H1 (cell line): Measurements from ENCODE around the gene NRXN3. TPM values are rescaled to one million over a fixed set of nuclear protein-coding genes. Genes with fewer than 3 reads are reported as not detected.

Source experiments
- TAF7 ChIP-seq: optimal IDR thresholded peaks from 2 replicates; pipeline ENCODE3; 2011; ENCODE audit warnings: low read depth, mild to moderate bottlenecking, inconsistent platforms, low read length, moderate library complexity, borderline replicate concordance
- TEAD4 ChIP-seq: IDR thresholded peaks from 2 replicates; pipeline ENCODE4 v1.6.1; 2012; ENCODE audit warnings: low read depth, low read length, inconsistent platforms, mixed read lengths
- polyA plus RNA-seq, 7 experiments: library from polyadenylated mRNA; depleted of rRNA in 3 of 7; stranded (reverse) in 5 of 7; unstranded in 2 of 7; fragments of >200 nt in 5 of 7; fragments of 200-250 nt in 2 of 7; gene quantifications; 1 replicate in 5 of 7; 2 replicates in 1 of 7; 4 replicates in 1 of 7; pipeline versions ENCODE4 v1.2.1 to v1.2.3, GENCODE V29; 2011 to 2013; ENCODE audit warnings: missing spikeins in 2 of 7, mixed read lengths in 2 of 7
- total RNA-seq: library from RNA; stranded (reverse); fragmentation: NEBNext Ultra II Directional; extraction: Animal tissue kit (Norgen Biotek cat#: 25700); gene quantifications from 2 replicates; pipeline ENCODE4 v1.2.1, GENCODE V29; 2021
- TF ChIP-seq, protein P1 (sequence below): fragments of 300-600 bp; sonication (generic); IDR thresholded peaks from 2 replicates; pipeline ENCODE4 v1.7.1; 2012; ENCODE audit warnings: low read length, moderate library complexity, mild to moderate bottlenecking, inconsistent platforms; ENCODE audit not compliant: insufficient replicate concordance
- TF ChIP-seq, protein P2 (sequence below): IDR thresholded peaks from 2 replicates; pipeline ENCODE4 v1.6.1; 2011; ENCODE audit warnings: low read depth, mild to moderate bottlenecking, low read length; ENCODE audit not compliant: insufficient read depth

Gene NRXN3
- total and polyA plus RNA-seq, 2 of the 8 experiments (the other 6 are each of a cell fraction or from before 2014, with no cell fraction given), result 2.6 to 4.1 TPM

DNA sequence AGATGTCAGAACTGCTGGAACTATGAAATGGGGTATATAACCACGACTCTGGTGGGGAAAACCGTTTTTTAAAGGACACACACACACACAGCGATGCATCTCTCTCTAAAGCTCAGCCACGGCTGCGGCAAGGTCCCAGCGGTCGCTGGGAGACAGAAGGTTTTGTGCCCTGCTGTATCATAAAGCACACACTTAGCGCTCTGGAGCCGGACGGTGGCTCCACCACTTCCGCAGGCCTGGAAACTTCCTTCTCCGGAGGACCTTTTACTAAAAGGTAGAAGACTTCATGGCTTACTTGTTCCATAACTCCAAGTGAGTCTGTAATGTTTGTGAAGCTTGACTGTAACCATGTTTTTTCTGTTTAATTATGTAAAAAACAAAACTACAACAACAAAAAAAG, 1691.9 kb downstream of the NRXN3 start (continued):
- TF ChIP-seq, protein P1, sequence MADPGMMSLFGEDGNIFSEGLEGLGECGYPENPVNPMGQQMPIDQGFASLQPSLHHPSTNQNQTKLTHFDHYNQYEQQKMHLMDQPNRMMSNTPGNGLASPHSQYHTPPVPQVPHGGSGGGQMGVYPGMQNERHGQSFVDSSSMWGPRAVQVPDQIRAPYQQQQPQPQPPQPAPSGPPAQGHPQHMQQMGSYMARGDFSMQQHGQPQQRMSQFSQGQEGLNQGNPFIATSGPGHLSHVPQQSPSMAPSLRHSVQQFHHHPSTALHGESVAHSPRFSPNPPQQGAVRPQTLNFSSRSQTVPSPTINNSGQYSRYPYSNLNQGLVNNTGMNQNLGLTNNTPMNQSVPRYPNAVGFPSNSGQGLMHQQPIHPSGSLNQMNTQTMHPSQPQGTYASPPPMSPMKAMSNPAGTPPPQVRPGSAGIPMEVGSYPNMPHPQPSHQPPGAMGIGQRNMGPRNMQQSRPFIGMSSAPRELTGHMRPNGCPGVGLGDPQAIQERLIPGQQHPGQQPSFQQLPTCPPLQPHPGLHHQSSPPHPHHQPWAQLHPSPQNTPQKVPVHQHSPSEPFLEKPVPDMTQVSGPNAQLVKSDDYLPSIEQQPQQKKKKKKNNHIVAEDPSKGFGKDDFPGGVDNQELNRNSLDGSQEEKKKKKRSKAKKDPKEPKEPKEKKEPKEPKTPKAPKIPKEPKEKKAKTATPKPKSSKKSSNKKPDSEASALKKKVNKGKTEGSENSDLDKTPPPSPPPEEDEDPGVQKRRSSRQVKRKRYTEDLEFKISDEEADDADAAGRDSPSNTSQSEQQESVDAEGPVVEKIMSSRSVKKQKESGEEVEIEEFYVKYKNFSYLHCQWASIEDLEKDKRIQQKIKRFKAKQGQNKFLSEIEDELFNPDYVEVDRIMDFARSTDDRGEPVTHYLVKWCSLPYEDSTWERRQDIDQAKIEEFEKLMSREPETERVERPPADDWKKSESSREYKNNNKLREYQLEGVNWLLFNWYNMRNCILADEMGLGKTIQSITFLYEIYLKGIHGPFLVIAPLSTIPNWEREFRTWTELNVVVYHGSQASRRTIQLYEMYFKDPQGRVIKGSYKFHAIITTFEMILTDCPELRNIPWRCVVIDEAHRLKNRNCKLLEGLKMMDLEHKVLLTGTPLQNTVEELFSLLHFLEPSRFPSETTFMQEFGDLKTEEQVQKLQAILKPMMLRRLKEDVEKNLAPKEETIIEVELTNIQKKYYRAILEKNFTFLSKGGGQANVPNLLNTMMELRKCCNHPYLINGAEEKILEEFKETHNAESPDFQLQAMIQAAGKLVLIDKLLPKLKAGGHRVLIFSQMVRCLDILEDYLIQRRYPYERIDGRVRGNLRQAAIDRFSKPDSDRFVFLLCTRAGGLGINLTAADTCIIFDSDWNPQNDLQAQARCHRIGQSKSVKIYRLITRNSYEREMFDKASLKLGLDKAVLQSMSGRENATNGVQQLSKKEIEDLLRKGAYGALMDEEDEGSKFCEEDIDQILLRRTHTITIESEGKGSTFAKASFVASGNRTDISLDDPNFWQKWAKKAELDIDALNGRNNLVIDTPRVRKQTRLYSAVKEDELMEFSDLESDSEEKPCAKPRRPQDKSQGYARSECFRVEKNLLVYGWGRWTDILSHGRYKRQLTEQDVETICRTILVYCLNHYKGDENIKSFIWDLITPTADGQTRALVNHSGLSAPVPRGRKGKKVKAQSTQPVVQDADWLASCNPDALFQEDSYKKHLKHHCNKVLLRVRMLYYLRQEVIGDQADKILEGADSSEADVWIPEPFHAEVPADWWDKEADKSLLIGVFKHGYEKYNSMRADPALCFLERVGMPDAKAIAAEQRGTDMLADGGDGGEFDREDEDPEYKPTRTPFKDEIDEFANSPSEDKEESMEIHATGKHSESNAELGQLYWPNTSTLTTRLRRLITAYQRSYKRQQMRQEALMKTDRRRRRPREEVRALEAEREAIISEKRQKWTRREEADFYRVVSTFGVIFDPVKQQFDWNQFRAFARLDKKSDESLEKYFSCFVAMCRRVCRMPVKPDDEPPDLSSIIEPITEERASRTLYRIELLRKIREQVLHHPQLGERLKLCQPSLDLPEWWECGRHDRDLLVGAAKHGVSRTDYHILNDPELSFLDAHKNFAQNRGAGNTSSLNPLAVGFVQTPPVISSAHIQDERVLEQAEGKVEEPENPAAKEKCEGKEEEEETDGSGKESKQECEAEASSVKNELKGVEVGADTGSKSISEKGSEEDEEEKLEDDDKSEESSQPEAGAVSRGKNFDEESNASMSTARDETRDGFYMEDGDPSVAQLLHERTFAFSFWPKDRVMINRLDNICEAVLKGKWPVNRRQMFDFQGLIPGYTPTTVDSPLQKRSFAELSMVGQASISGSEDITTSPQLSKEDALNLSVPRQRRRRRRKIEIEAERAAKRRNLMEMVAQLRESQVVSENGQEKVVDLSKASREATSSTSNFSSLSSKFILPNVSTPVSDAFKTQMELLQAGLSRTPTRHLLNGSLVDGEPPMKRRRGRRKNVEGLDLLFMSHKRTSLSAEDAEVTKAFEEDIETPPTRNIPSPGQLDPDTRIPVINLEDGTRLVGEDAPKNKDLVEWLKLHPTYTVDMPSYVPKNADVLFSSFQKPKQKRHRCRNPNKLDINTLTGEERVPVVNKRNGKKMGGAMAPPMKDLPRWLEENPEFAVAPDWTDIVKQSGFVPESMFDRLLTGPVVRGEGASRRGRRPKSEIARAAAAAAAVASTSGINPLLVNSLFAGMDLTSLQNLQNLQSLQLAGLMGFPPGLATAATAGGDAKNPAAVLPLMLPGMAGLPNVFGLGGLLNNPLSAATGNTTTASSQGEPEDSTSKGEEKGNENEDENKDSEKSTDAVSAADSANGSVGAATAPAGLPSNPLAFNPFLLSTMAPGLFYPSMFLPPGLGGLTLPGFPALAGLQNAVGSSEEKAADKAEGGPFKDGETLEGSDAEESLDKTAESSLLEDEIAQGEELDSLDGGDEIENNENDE, result no peak
- TF ChIP-seq TAF7, result no peak
- TF ChIP-seq, protein P2, sequence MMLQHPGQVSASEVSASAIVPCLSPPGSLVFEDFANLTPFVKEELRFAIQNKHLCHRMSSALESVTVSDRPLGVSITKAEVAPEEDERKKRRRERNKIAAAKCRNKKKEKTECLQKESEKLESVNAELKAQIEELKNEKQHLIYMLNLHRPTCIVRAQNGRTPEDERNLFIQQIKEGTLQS, result no peak
- TF ChIP-seq TEAD4, result no peak
